HEK293T (cell line): ENCODE results near the gene MAFB.

Source experiments
- CTCF ChIA-PET: fragments of 350-600 bp; formaldehyde crosslinking; extraction: SDS; loops from one replicate; lab custom pipeline; 2021; ENCODE audit warnings: antibody characterized with exemption, inconsistent platforms; lab: Yijun Ruan, JAX
- POLR2A ChIA-PET: fragments of 350-600 bp; formaldehyde crosslinking; extraction: SDS; loops from one replicate; lab custom pipeline; 2020; ENCODE audit warnings: antibody characterized with exemption, inconsistent platforms; lab: Yijun Ruan, JAX
- DNase-seq: peaks from one replicate; pipeline ENCODE4 v3.0.0; 2012; ENCODE audit warnings: mixed read lengths; ENCODE audit errors: extremely low spot score
- ARNT ChIP-seq: fragments of 450-650 bp; IDR thresholded peaks from 2 replicates; pipeline ENCODE4 v1.6.1; 2017; ENCODE audit warnings: mild to moderate bottlenecking
- BHLHE40 ChIP-seq: fragments of 450-650 bp; IDR thresholded peaks from 2 replicates; pipeline ENCODE4 v1.6.1; 2016; ENCODE audit warnings: mild to moderate bottlenecking, moderate library complexity, borderline replicate concordance
- CTBP1 ChIP-seq: fragments of 450-650 bp; IDR thresholded peaks from 2 replicates; pipeline ENCODE4 v1.6.1; 2016; ENCODE audit warnings: borderline replicate concordance
- ELF4 ChIP-seq: fragments of 450-650 bp; IDR thresholded peaks from 2 replicates; pipeline ENCODE4 v1.6.1; 2017; ENCODE audit warnings: antibody characterized with exemption
- FOXA1 ChIP-seq: fragments of 450-650 bp; IDR thresholded peaks from 2 replicates; pipeline ENCODE4 v1.6.1; 2016; ENCODE audit warnings: mild to moderate bottlenecking
- FOXK2 ChIP-seq: fragments of 450-650 bp; IDR thresholded peaks from 2 replicates; pipeline ENCODE4 v1.6.1; 2016; ENCODE audit warnings: mild to moderate bottlenecking
- FOXM1 ChIP-seq: fragments of 450-650 bp; IDR thresholded peaks from 2 replicates; pipeline ENCODE4 v1.6.1; 2017; ENCODE audit warnings: mild to moderate bottlenecking, borderline replicate concordance
- HDGF ChIP-seq: fragments of 450-650 bp; IDR thresholded peaks from 2 replicates; pipeline ENCODE4 v1.6.1; 2017; ENCODE audit warnings: antibody characterized with exemption, borderline replicate concordance
- L3MBTL2 ChIP-seq: fragments of 450-650 bp; conservative IDR thresholded peaks from 2 replicates; pipeline ENCODE4 v1.6.1; 2016; ENCODE audit warnings: mild to moderate bottlenecking
- LEF1 ChIP-seq: fragments of 450-650 bp; IDR thresholded peaks from 2 replicates; pipeline ENCODE4 v1.6.1; 2017; ENCODE audit warnings: mild to moderate bottlenecking, borderline replicate concordance
- NFRKB ChIP-seq: fragments of 450-650 bp; IDR thresholded peaks from 2 replicates; pipeline ENCODE4 v1.6.1; 2016; ENCODE audit warnings: mild to moderate bottlenecking, moderate library complexity
- SP1 ChIP-seq: fragments of 450-650 bp; IDR thresholded peaks from 2 replicates; pipeline ENCODE4 v1.6.1; 2017
- SUZ12 ChIP-seq: fragments of 450-650 bp; IDR thresholded peaks from 2 replicates; pipeline ENCODE4 v1.6.1; 2016; ENCODE audit warnings: mild to moderate bottlenecking
- TARDBP ChIP-seq: fragments of 450-650 bp; IDR thresholded peaks from 2 replicates; pipeline ENCODE4 v1.6.1; 2016
- ZNF384 ChIP-seq: fragments of 450-650 bp; IDR thresholded peaks from 2 replicates; pipeline ENCODE4 v1.6.1; 2016
- TF ChIP-seq, protein P1 (sequence below): fragments of 450-650 bp; IDR thresholded peaks from 2 replicates; pipeline ENCODE4 v1.6.1; 2016

MAFB gene

DNA sequence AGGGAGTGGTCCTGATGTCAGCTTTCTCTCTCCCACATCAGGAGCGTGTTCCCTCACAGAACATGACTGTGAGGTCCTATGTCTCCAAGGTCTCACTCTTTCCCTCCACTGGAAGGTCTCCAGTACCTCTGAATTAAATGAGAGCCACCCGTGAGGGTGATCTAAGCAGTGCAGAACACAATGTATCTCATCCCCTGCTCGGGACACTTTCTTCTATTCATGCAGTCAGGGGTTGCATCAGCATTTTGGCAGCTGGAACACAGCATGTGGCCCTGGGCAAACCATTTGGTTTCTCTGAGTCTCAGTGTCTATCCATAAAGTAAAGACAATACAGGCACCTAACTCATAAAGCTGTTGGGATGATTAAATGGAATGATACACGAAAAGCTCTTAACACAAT lies 34.2 kb downstream of the MAFB start:
- CTCF ChIA-PET, result no interaction called here
- TF ChIP-seq ARNT (no peak), ELF4 (no peak), FOXM1 (no peak), TARDBP (no peak), CTBP1 (no peak), L3MBTL2 (no peak), HDGF (no peak), NFRKB (no peak), SP1 (no peak), FOXA1 (no peak), LEF1 (no peak), SUZ12 (no peak), BHLHE40 (no peak), FOXK2 (no peak), ZNF384 (no peak)
- TF ChIP-seq, protein P1, sequence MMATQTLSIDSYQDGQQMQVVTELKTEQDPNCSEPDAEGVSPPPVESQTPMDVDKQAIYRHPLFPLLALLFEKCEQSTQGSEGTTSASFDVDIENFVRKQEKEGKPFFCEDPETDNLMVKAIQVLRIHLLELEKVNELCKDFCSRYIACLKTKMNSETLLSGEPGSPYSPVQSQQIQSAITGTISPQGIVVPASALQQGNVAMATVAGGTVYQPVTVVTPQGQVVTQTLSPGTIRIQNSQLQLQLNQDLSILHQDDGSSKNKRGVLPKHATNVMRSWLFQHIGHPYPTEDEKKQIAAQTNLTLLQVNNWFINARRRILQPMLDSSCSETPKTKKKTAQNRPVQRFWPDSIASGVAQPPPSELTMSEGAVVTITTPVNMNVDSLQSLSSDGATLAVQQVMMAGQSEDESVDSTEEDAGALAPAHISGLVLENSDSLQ, result no peak
- DNase-seq, result no peak
- POLR2A ChIA-PET, result no interaction called here

DNA sequence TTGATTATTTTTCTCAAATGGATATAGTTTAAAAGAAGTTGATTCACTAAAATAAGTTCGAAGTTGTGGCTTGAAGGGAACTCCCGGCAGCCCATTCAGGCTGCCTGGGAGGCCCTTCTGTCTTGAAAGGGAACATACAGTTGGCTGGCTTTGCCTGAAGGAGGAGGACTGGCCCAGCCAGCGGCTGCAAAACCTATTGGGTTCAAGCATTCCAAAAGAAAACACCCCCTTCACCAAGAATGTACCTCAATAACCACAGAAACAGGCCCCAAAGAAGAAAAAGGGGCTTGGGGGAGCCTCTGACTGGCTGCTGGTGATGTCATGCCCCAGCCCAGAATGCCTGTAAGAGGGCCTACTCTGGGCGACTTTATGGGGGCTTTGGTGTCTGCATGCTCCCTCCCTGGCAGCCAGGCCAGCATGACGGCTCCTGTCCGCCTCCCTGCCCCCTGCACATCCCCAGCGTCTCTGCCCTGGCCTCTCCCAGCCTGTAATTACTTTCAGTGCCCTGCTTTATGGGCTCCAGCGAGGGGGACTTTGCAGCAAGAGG lies 36.5 kb downstream of the MAFB start:
- DNase-seq, result no peak
- CTCF ChIA-PET, result no interaction called here
- POLR2A ChIA-PET, result no interaction called here
- no peak for TF ChIP-seq SUZ12
- no peak for TF ChIP-seq BHLHE40
- TF ChIP-seq FOXM1, result no peak
- no peak for TF ChIP-seq L3MBTL2
- no peak for TF ChIP-seq SP1
- no peak for TF ChIP-seq LEF1
- no peak for TF ChIP-seq HDGF
- no peak for TF ChIP-seq NFRKB
- TF ChIP-seq, protein P1, result no peak
- TF ChIP-seq TARDBP, result no peak
- no peak for TF ChIP-seq ELF4
- TF ChIP-seq ARNT, result no peak
- no peak for TF ChIP-seq FOXA1
- no peak for TF ChIP-seq CTBP1
- TF ChIP-seq FOXK2, result no peak
- TF ChIP-seq ZNF384, result no peak

DNA sequence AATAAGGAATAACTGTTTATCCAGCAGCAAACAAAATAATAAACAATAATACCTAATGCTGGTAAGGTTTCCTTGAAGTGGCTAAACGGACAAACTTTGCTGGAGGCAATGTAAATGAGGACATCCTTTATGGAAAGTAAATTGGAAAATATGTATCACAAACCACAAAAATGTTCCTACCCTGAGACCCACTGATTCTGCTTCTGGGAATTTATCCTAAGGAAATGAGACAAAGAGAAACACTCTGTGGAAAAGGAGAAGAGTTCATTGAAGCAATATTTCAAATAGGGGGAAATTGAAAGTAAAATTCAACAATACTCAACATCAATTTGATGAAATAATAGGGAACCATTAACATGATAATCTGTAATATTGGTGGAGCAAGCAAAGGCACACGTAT lies 37.9 kb downstream of the MAFB start:
- POLR2A ChIA-PET, result no interaction called here
- CTCF ChIA-PET, result no interaction called here
- TF ChIP-seq, protein P1, result no peak
- TF ChIP-seq HDGF (no peak), ELF4 (no peak), NFRKB (no peak), LEF1 (no peak), SUZ12 (no peak), BHLHE40 (no peak), ZNF384 (no peak), L3MBTL2 (no peak), FOXK2 (no peak), CTBP1 (no peak), FOXM1 (no peak), FOXA1 (no peak), ARNT (no peak), TARDBP (no peak), SP1 (no peak)
- DNase-seq, result no peak

DNA sequence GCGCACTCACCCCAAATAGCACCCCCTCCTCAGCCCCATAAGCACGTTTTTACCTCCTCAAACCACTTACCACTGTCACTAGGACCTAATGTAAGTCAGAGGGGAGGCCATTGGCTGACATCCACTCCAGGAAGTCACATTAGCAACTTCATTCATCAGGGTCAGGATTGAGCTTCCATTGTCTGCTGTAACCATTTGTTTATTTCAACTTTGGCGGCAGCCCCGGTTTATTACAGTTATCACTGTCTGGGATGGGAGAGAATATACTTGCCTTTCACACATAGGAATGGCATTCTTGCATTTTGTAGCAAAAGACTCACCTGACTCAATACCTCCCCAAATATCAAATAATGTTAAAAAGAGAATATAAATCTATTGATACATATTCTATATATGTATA lies 38.3 kb downstream of the MAFB start:
- ChIA-PET CTCF (no interaction called here), POLR2A (no interaction called here)
- DNase-seq, result no peak
- TF ChIP-seq, protein P1, result no peak
- TF ChIP-seq ELF4 (no peak), NFRKB (no peak), HDGF (no peak), L3MBTL2 (no peak), SP1 (no peak), ARNT (no peak), TARDBP (no peak)

DNA sequence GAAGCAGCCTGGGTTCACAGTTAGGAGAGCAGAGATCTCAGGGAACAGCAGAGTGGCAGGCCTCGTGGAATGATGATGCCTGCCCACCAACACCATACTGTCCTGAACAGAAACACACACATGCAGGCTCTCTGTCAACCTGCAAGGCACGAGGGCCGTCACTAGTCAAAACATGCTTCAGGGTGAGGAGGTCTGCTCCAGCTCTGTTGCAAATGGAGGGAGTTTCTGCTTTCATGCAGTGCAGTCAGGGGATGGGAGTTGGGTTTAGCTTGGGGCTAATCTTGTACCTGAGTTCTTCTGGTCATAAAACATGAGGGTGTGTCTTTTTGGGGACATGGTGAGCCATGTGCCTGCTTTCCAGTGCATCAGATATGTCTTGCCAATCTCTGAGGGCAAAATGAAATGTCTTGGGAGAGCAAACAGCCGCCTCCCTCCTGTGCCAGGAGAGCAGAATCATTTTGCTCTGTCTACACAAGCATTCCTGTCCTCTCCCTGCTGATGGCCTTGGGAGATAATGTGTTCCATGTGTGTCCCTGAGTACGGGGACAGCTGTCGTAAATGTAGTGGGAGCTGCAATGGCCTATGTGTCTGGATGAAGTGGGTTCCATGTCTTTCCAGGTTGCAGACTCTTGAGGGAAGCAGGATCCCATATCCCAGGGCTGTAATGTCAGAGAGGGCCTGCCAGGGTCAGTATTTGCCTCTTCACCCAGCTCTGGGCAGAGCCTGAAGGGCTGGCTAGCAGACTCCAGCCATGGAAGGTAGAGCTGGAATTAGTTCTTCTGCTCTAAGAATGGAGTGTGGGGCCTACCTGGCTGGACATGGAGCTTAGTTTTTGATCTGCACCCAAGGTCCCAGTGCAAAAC lies 40.6 kb downstream of the MAFB start:
- TF ChIP-seq FOXM1, result no peak
- TF ChIP-seq LEF1, result no peak
- TF ChIP-seq CTBP1, result no peak
- TF ChIP-seq SUZ12, result no peak
- TF ChIP-seq, protein P1, result no peak
- TF ChIP-seq ARNT, result no peak
- no peak for TF ChIP-seq SP1
- no peak for TF ChIP-seq ELF4
- TF ChIP-seq TARDBP, result no peak
- no peak for TF ChIP-seq BHLHE40
- TF ChIP-seq FOXA1, result no peak
- ChIA-PET CTCF (no interaction called here), POLR2A (interaction anchor here (1.1 kb wide), 1 partner anchor 40 kb away, joined by 3 read pairs; the partner anchor contains the start of gene MAFB)
- DNase-seq, result no peak
